Measurements from ENCODE around the gene DHRS2. TPM values are rescaled to one million over a fixed set of nuclear protein-coding genes. Genes with fewer than 3 reads are reported as not detected.

DHRS2 gene
- total and polyA plus RNA-seq, 2 of the 4 experiments (the other 2 are of a cell fraction), result 0.12 to 0.18 TPM

GRCh38 chr14:23627961-23628360 lies 8.2 kb upstream of the DHRS2 start:
- intact Hi-C loops (cut with micrococcal nuclease) (no loop called here), dilution Hi-C loops (cut with HindIII; ENCODE audit: low sequenced_read_pairs, unreplicated experiment) (no loop called here)

More at GRCh38 chr14:23627961-23628360, 8.2 kb upstream of the DHRS2 start:
- no peak overlapping the region for H3K4ac ChIP-seq (ENCODE audit: low read depth, low read length)
- H4K91ac ChIP-seq (ENCODE audit: insufficient read depth, low read depth, low read length), result no peak overlapping the region
- DNase-seq (no peak), ATAC-seq (ENCODE audit: low read depth) (no peak)
- H3K9me1 ChIP-seq (ENCODE audit: insufficient read depth, low read length), result no peaks in the 10 kb centered on the region
- H2AK9ac ChIP-seq (replicated peaks; ENCODE audit: low read depth, low read length, poor library complexity), result no peak overlapping the region
- no peak overlapping the region for H3K9ac ChIP-seq (ENCODE audit: low read depth, low read length)
- H2AK5ac ChIP-seq (ENCODE audit: low read depth, low read length), result no peak overlapping the region
- no peak overlapping the region for H3K18ac ChIP-seq (ENCODE audit: low read depth, low read length)
- H3K14ac ChIP-seq (replicated peaks; ENCODE audit: low read depth, low read length), result no peak overlapping the region
- H3K4me3 ChIP-seq (ENCODE audit: insufficient read depth, low read depth, low read length), result no peak overlapping the region
- POLR2A ChIA-PET (ENCODE audit: unreplicated experiment), result no interaction called here
- no peaks in the 10 kb centered on the region for H3K36me3 ChIP-seq (ENCODE audit: control insufficient read depth, insufficient read depth, low read length)
- H3K4me2 ChIP-seq (ENCODE audit: low read depth, low read length), result no peak overlapping the region
- H2BK5ac ChIP-seq (ENCODE audit: low read depth, low read length, poor library complexity, severe bottlenecking), result no peak overlapping the region
- H3K27me3 ChIP-seq (ENCODE audit: control insufficient read depth, insufficient read depth, low read length), result peaks cover under 1% of the 10 kb centered on the region; the same call in 1 of the 2 replicates
- in situ Hi-C loops (cut with MboI; ENCODE audit: low sequenced_read_pairs), result no loop called here
- H3K23ac ChIP-seq (ENCODE audit: low read depth, low read length), result no peak overlapping the region
- no peak overlapping the region for H4K8ac ChIP-seq (ENCODE audit: low read depth in 2 of 2, low read length in 2 of 2)
- no peak overlapping the region for H2BK20ac ChIP-seq (ENCODE audit: low read depth, low read length)
- no peak overlapping the region for H2BK15ac ChIP-seq (ENCODE audit: low read depth, low read length)
- no peak overlapping the region for H2AFZ ChIP-seq (replicated peaks; ENCODE audit: low read length, poor library complexity)
- H3K27ac ChIP-seq (ENCODE audit: insufficient read depth, low read length), result no peak overlapping the region
- TF ChIP-seq RFX5 (IDR thresholded peaks at IDR 0.05; ENCODE audit: low read depth, low read length) (no peak), FOS (IDR thresholded peaks at IDR 0.05; ENCODE audit: low read depth, low read length) (no peak), NFE2L2 (IDR thresholded peaks at IDR 0.05; ENCODE audit: low read depth, low read length) (no peak), MAFK (IDR thresholded peaks at IDR 0.05; ENCODE audit: low read depth, low read length) (no peak), CEBPB (IDR thresholded peaks at IDR 0.05; ENCODE audit: low read depth, low read length) (no peak), SMC3 (IDR thresholded peaks at IDR 0.05; ENCODE audit: low read depth, low read length) (no peak), RAD21 (IDR thresholded peaks at IDR 0.05; ENCODE audit: low read length) (no peak)
- peaks cover 4% of the 10 kb centered on the region; the same call in 1 of the 2 replicates for H3K9me3 ChIP-seq (ENCODE audit: control insufficient read depth, insufficient read depth, low read length)
- H3K56ac ChIP-seq (ENCODE audit: extremely low read depth, insufficient read depth, low read length), result no peak overlapping the region
- no peaks in the 10 kb centered on the region for H4K20me1 ChIP-seq (ENCODE audit: insufficient read depth, low read length)
- CTCF ChIA-PET, result no interaction called here
- H3K4me1 ChIP-seq (ENCODE audit: control insufficient read depth, insufficient read depth, low read length), result peaks cover 2% of the 10 kb centered on the region; the same call in 1 of the 2 replicates
- H2BK120ac ChIP-seq (ENCODE audit: low read depth, low read length), result no peak overlapping the region
- no peak overlapping the region for H4K5ac ChIP-seq (ENCODE audit: low read depth, low read length)
- BruUV-seq (replicated peaks), result no TSS peak
- H3K79me1 ChIP-seq (ENCODE audit: low read depth in 1 of 2, low read length in 2 of 2), result no peaks in the 10 kb centered on the region
- no CpG with 5 or more reads among the region's 6 CpGs for WGBS, 2 experiments (ENCODE audit: extremely low coverage in 2 of 2, insufficient read length in 1 of 2)
